Upper lobe of left lung (tissue), 4 donors: ENCODE results near the gene TSPAN17.

Source experiments
- POLR2AphosphoS5 ChIP-seq, 2 donors: sonication (generic); formaldehyde crosslinking; IDR thresholded peaks; one replicate each; pipeline ENCODE4 v1.5.1; 2017; ENCODE audit warnings: antibody characterized with exemption in 2 of 2
- TF ChIP-seq, protein P1 (sequence below), 6 experiments: fragments of 450-650 bp in 4 of 6; fragments of 200-600 bp in 2 of 6; sonication (generic) in 2 of 6; IDR thresholded peaks; one replicate each; pipeline ENCODE4 v1.5.1; 2016 to 2019; ENCODE audit warnings: antibody characterized with exemption in 6 of 6

DNA sequence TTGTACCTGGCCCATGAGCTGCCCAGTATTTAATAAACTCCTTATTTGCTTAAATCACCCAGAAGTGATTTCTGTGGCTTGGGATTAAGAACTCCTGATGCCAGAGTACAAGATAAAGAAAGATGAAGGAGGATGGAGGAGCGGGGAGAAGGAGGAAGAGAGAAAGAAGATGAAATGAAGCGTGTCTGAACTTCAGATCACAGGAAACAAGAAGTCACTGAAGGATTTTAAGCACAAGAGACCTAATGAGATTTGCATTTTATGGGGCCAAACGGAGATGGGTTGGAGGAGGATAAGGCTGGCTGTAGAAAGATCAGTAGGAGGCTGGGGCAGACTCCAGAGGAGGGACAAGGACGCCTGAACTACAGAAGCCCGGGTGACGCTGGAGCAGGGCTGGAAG lies 13.7 kb upstream of the TSPAN17 start:
- TF ChIP-seq, protein P1, sequence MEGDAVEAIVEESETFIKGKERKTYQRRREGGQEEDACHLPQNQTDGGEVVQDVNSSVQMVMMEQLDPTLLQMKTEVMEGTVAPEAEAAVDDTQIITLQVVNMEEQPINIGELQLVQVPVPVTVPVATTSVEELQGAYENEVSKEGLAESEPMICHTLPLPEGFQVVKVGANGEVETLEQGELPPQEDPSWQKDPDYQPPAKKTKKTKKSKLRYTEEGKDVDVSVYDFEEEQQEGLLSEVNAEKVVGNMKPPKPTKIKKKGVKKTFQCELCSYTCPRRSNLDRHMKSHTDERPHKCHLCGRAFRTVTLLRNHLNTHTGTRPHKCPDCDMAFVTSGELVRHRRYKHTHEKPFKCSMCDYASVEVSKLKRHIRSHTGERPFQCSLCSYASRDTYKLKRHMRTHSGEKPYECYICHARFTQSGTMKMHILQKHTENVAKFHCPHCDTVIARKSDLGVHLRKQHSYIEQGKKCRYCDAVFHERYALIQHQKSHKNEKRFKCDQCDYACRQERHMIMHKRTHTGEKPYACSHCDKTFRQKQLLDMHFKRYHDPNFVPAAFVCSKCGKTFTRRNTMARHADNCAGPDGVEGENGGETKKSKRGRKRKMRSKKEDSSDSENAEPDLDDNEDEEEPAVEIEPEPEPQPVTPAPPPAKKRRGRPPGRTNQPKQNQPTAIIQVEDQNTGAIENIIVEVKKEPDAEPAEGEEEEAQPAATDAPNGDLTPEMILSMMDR (IDR thresholded peaks at IDR 0.05), result no peak
- no peak for TF ChIP-seq POLR2AphosphoS5 (IDR thresholded peaks at IDR 0.05)
